Gastroesophageal sphincter (tissue), 4 donors: Measurements from ENCODE around the gene INAFM2. TPM values are rescaled to one million over a fixed set of nuclear protein-coding genes. Genes with fewer than 3 reads are reported as not detected.

ENCODE experiments used
- ATAC-seq: fragments of 150-250 bp; one replicate; pipeline ENCODE4 v1.9.1; 2016; ENCODE audit warnings: mild to moderate bottlenecking, moderate library complexity
- H3K27ac ChIP-seq, 4 donors: fragments of 200-600 bp; sonication (generic) in 3 of 4; 1 replicate in 3 of 4; 2 replicates in 1 of 4; pipeline ENCODE4 v1.5.1; 2016 to 2019
- H3K27me3 ChIP-seq: fragments of 200-600 bp; sonication (generic); one replicate; pipeline ENCODE4 v1.5.1; 2019
- H3K36me3 ChIP-seq, 2 donors: fragments of 200-600 bp; sonication (generic); one replicate each; pipeline ENCODE4 v1.5.1; 2019; ENCODE audit warnings: control low read depth in 1 of 2
- H3K4me1 ChIP-seq, 3 donors: fragments of 200-600 bp; sonication (generic); 1 replicate in 2 of 3; 2 replicates in 1 of 3; pipeline ENCODE4 v1.5.1; 2016 to 2019; ENCODE audit warnings: control low read depth in 2 of 3
- H3K4me3 ChIP-seq, 2 donors: fragments of 200-600 bp; sonication (generic); one replicate each; pipeline ENCODE4 v1.5.1; 2019; ENCODE audit warnings: mild to moderate bottlenecking in 1 of 2, moderate library complexity in 1 of 2
- H3K9me3 ChIP-seq, 3 donors: fragments of 200-600 bp; sonication (generic); one replicate each; pipeline ENCODE4 v1.5.1; 2017 to 2019; ENCODE audit warnings: control low read depth in 2 of 3
- EP300 ChIP-seq: sonication (generic); formaldehyde crosslinking; IDR thresholded peaks from one replicate; pipeline ENCODE4 v1.6.1; 2017; ENCODE audit warnings: antibody characterized with exemption, mild to moderate bottlenecking
- POLR2A ChIP-seq, 2 donors: fragments of 450-650 bp; IDR thresholded peaks; one replicate each; pipeline ENCODE4 v1.6.1; 2017; ENCODE audit warnings: antibody characterized with exemption in 2 of 2, mild to moderate bottlenecking in 2 of 2, moderate library complexity in 1 of 2
- POLR2AphosphoS5 ChIP-seq: sonication (generic); formaldehyde crosslinking; IDR thresholded peaks from one replicate; pipeline ENCODE4 v1.6.1; 2017; ENCODE audit warnings: antibody characterized with exemption
- WGBS, 2 donors: methylation state at CpG; one replicate each; pipeline ENCODE4 v1.1.5; 2018; ENCODE audit warnings: low coverage in 1 of 2; 5-methylcytosine and 5-hydroxymethylcytosine counted together
- total RNA-seq, 4 donors: library from RNA; depleted of rRNA; stranded (reverse); fragments of >200 nt; gene quantifications; one replicate each; pipeline ENCODE4 v1.1.0, GENCODE V29; 2016
- TF ChIP-seq, protein P1 (sequence below), 4 experiments: fragments of 200-600 bp in 2 of 4; fragments of 450-650 bp in 2 of 4; sonication (generic) in 1 of 4; IDR thresholded peaks; one replicate each; pipeline ENCODE4 v1.5.1; 2017 to 2019; ENCODE audit warnings: antibody characterized with exemption in 4 of 4, mild to moderate bottlenecking in 2 of 4, moderate library complexity in 2 of 4

INAFM2 gene
- total RNA-seq, 4 donors from 2014 or later = 27.3 to 66.6 (median 37.5) TPM

DNA sequence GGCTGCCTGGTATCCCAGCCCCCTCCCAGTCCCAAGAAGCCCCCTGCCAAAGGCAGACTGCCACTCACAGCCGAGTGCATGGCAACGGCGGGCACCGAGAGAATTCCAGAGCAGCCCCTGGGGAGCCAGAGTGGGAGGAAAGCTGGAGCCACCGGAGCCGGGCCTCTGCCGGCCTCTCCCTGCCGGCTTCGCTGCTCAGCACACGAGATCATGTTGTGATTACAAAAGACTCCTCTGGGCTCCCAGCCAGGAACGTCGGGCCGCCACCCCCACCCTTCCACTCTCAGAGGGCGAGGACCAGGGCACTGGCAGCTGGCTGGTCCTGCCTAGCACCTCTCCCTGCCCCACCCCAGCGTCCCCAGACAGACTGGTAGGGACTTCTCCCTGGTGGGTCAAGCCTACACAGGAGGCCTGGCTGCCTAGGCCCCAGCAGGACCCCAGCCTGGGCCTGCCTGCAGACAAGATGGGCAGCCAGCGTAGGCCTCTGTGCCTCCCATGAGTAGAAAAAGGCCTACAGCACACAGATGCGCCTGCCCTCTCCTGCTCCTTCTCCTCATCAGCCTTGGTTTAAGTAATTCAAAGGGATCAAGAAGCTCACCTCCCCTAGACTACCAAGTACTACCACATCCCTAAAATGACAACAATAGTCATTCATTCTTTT is 17.4 kb downstream of the INAFM2 start, which contains the start of gene CCDC9B:
CCDC9B (minus strand) TSS at position 200 of the 661 bp plus-strand sequence; CDS start at position 80, 120 bp downstream.
- TF ChIP-seq POLR2AphosphoS5 = peak; percentile 89
- peak; percentile 82 to 83 for TF ChIP-seq POLR2A (IDR thresholded peaks at IDR 0.05)
- no peak for TF ChIP-seq EP300
- TF ChIP-seq, protein P1, sequence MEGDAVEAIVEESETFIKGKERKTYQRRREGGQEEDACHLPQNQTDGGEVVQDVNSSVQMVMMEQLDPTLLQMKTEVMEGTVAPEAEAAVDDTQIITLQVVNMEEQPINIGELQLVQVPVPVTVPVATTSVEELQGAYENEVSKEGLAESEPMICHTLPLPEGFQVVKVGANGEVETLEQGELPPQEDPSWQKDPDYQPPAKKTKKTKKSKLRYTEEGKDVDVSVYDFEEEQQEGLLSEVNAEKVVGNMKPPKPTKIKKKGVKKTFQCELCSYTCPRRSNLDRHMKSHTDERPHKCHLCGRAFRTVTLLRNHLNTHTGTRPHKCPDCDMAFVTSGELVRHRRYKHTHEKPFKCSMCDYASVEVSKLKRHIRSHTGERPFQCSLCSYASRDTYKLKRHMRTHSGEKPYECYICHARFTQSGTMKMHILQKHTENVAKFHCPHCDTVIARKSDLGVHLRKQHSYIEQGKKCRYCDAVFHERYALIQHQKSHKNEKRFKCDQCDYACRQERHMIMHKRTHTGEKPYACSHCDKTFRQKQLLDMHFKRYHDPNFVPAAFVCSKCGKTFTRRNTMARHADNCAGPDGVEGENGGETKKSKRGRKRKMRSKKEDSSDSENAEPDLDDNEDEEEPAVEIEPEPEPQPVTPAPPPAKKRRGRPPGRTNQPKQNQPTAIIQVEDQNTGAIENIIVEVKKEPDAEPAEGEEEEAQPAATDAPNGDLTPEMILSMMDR (IDR thresholded peaks at IDR 0.05) = peak in 1 of 4 experiments; percentile 20
- Histone ChIP-seq H3K4me3 (peak within 1 kb of the TSS; percentile 51 to 60), H3K27me3 (no peaks in the 10 kb centered on the region), H3K36me3 (peaks cover 0 to 18% of the 10 kb centered on the region in 2 donors), H3K4me1 (peaks cover 0 to 93% (median 51%) of the 10 kb centered on the region in 3 donors), H3K27ac (peak within 1 kb of the TSS; percentile 96 to 98 (median 98)), H3K9me3 (no peaks in the 10 kb centered on the region)
- WGBS, 2 donors = 100% methylated on average over 1 of the region's 17 CpGs; no CpG with 5 or more reads in 1 of the 2 donors
- peak; percentile 87 for ATAC-seq

GRCh38 chr15:40342416-40343320 is 19.2 kb downstream of the INAFM2 start:
- no peak for ATAC-seq
- TF ChIP-seq POLR2A (IDR thresholded peaks at IDR 0.05) = no peak
- no peak for TF ChIP-seq POLR2AphosphoS5
- no peak for TF ChIP-seq EP300
- TF ChIP-seq, protein P1 (IDR thresholded peaks at IDR 0.05) = no peak
- no peaks in the 10 kb centered on the region for H3K36me3 ChIP-seq
- peaks cover 0 to 75% (median 45%) of the 10 kb centered on the region in 3 donors for H3K4me1 ChIP-seq
- no peaks in the 10 kb centered on the region for H3K27me3 ChIP-seq
- H3K27ac ChIP-seq = peak overlapping the region in 3 of 4 donors; percentile 70 to 98 (median 98)
- no peak overlapping the region for H3K4me3 ChIP-seq
- H3K9me3 ChIP-seq = no peaks in the 10 kb centered on the region
- WGBS, 2 donors = 28 to 43% methylated on average over 5 to 6 of the region's 7 CpGs

- Histone ChIP-seq H3K4me3 (no peak overlapping the region), H3K27ac (peak overlapping the region in 3 of 4 donors; percentile 70 to 98 (median 98)), H3K4me1 (peaks cover 0 to 66% (median 36%) of the 10 kb centered on the region in 3 donors), H3K36me3 (no peaks in the 10 kb centered on the region), H3K9me3 (no peaks in the 10 kb centered on the region), H3K27me3 (no peaks in the 10 kb centered on the region)
- TF ChIP-seq POLR2A (IDR thresholded peaks at IDR 0.05) (no peak), POLR2AphosphoS5 (no peak), EP300 (no peak)
- TF ChIP-seq, protein P1 (IDR thresholded peaks at IDR 0.05) = no peak
- no peak for ATAC-seq
- WGBS, 2 donors = 62 to 69% methylated on average over 4 to 6 of the region's 10 CpGs
These were observed 20.0 kb downstream of the INAFM2 start for GRCh38 chr15:40343512-40343911.

DNA sequence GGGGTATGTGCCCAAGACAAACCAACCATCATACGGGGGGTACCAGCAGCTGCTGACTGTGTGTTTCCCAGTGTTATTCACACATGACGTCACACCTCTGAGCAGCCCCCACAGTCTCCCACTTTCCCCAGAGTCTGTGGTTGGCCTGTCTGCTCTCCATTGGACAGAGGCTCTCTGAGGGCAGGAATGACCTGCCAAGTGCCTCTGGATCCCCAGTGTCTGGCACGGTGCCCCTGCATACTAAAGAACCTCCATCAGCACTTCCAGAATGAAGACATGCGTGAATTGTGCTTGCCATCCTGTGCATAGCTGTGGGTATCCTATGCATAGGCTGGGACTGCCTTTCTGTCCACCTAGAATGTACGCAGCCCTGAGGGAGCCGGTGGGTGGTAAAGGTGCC is 20.7 kb downstream of the INAFM2 start:
- 50% methylated on average over 2 of the region's 6 CpGs; no CpG with 5 or more reads in 1 of the 2 donors for WGBS, 2 donors
- H3K4me1 ChIP-seq = peaks cover 0 to 59% (median 29%) of the 10 kb centered on the region in 3 donors
- no peak for ATAC-seq
- no peak for TF ChIP-seq POLR2A (IDR thresholded peaks at IDR 0.05)
- TF ChIP-seq EP300 = no peak
- TF ChIP-seq, protein P1 (IDR thresholded peaks at IDR 0.05) = no peak
- no peak for TF ChIP-seq POLR2AphosphoS5
- H3K27ac ChIP-seq = peak overlapping the region in 3 of 4 donors; percentile 70 to 98 (median 98)
- H3K27me3 ChIP-seq = no peaks in the 10 kb centered on the region
- no peaks in the 10 kb centered on the region for H3K36me3 ChIP-seq
- no peaks in the 10 kb centered on the region for H3K9me3 ChIP-seq
- H3K4me3 ChIP-seq = no peak overlapping the region
